Measurements from ENCODE around the gene CDH12.
"Not testable (repeated sequence)": the region's sequence is repeated elsewhere in the genome, so short reads cannot be mapped to it uniquely, and the experiment has no call there.

CDH12 gene

GRCh38 chr5:22411554-22412349, 441.4 kb downstream of the CDH12 start:
- no peak for DNase-seq

GRCh38 chr5:22391956-22392355, 461.2 kb downstream of the CDH12 start:
- DNase-seq = no peak

- no peak for DNase-seq
These were observed 462.3 kb downstream of the CDH12 start for GRCh38 chr5:22390888-22391287.

GRCh38 chr5:22372826-22373660, 480.1 kb downstream of the CDH12 start:
- DNase-seq = no peak

GRCh38 chr5:22372376-22372775, 480.8 kb downstream of the CDH12 start:
- no peak for DNase-seq

GRCh38 chr5:22354956-22355355, 498.2 kb downstream of the CDH12 start:
- no peak for DNase-seq

- DNase-seq = no peak
These were observed 500.7 kb downstream of the CDH12 start for GRCh38 chr5:22352493-22352892.

GRCh38 chr5:22351178-22351577, 502.0 kb downstream of the CDH12 start:
- DNase-seq = no peak

GRCh38 chr5:22348027-22348426, 505.1 kb downstream of the CDH12 start:
- no peak for DNase-seq

- DNase-seq = no peak
These were observed 509.1 kb downstream of the CDH12 start for GRCh38 chr5:22344000-22344399.

GRCh38 chr5:22341406-22341805, 511.7 kb downstream of the CDH12 start:
- DNase-seq = no peak

GRCh38 chr5:22332949-22333348, 520.2 kb downstream of the CDH12 start:
- DNase-seq = not testable (repeated sequence)

GRCh38 chr5:22329683-22330082, 523.5 kb downstream of the CDH12 start:
- DNase-seq = no peak

GRCh38 chr5:22319798-22320197, 533.3 kb downstream of the CDH12 start:
- DNase-seq = no peak

- no peak for DNase-seq
These were observed 536.9 kb downstream of the CDH12 start for GRCh38 chr5:22316294-22316693.

GRCh38 chr5:22315052-22315451, 538.1 kb downstream of the CDH12 start:
- not testable (repeated sequence) for DNase-seq

GRCh38 chr5:22314548-22314947, 538.6 kb downstream of the CDH12 start:
- no peak for DNase-seq

GRCh38 chr5:22306011-22306410, 547.1 kb downstream of the CDH12 start:
- DNase-seq = no peak

GRCh38 chr5:22295832-22296231, 557.3 kb downstream of the CDH12 start:
- DNase-seq = no peak

GRCh38 chr5:22293147-22293546, 560.0 kb downstream of the CDH12 start:
- no peak for DNase-seq

- no peak for DNase-seq
These were observed 575.0 kb downstream of the CDH12 start for GRCh38 chr5:22278164-22278563.

GRCh38 chr5:22277006-22277405, 576.1 kb downstream of the CDH12 start:
- DNase-seq = no peak

- not testable (repeated sequence) for DNase-seq
These were observed 587.3 kb downstream of the CDH12 start for GRCh38 chr5:22265855-22266254.

- no peak for DNase-seq
These were observed 595.0 kb downstream of the CDH12 start for GRCh38 chr5:22258139-22258538.
